Uterus (tissue), 4 donors: ENCODE measurements around the gene RNU1-1. TPM values are rescaled to one million over a fixed set of nuclear protein-coding genes. Genes with fewer than 3 reads are reported as not detected.
A peak's percentile ranks its signal among the peaks of the same experiment; 100 is the strongest.
"Not testable (repeated sequence)": the region's sequence is repeated elsewhere in the genome, so short reads cannot be mapped to it uniquely, and the experiment has no call there.

Experiments
- DNase-seq, 2 donors: peaks; one replicate each; pipeline ENCODE4 v3.0.0-alpha.2; 2019 to 2020
- H3K27ac ChIP-seq, 2 donors: fragments of 200-600 bp; sonication (generic); 1 replicate in 1 of 2; 2 replicates in 1 of 2; pipeline ENCODE4 v1.5.1; 2016 to 2018
- H3K27me3 ChIP-seq, 2 donors: fragments of 200-600 bp; sonication (generic); one replicate each; pipeline ENCODE4 v1.5.1; 2018 to 2019; ENCODE audit warnings: control low read depth in 1 of 2
- H3K36me3 ChIP-seq, 2 donors: fragments of 200-600 bp; sonication (generic); one replicate each; pipeline ENCODE4 v1.5.1; 2019; ENCODE audit warnings: control low read depth in 1 of 2
- H3K4me1 ChIP-seq, 2 donors: fragments of 200-600 bp; sonication (generic); one replicate each; pipeline ENCODE4 v1.5.1; 2018 to 2019; ENCODE audit warnings: control low read depth in 1 of 2
- H3K4me3 ChIP-seq, 2 donors: fragments of 200-600 bp; sonication (generic); 1 replicate in 1 of 2; 2 replicates in 1 of 2; pipeline ENCODE4 v1.5.1; 2018 to 2019; ENCODE audit warnings: mild to moderate bottlenecking in 1 of 2
- H3K9me3 ChIP-seq, 2 donors: fragments of 200-600 bp; sonication (generic); one replicate each; pipeline ENCODE4 v1.5.1; 2019; ENCODE audit warnings: control low read depth in 1 of 2
- POLR2A ChIP-seq, 2 donors: fragments of 450-650 bp; IDR thresholded peaks; one replicate each; pipeline ENCODE4 v1.6.1; 2016; ENCODE audit warnings: antibody characterized with exemption in 2 of 2, mild to moderate bottlenecking in 1 of 2, moderate library complexity in 1 of 2
- intact Hi-C: fragments of 100-400 bp; cut with DNase I; formaldehyde crosslinking; loops from one replicate; pipeline ENCODE4 v1.15.1; 2023; ENCODE audit warnings: low total_unique reads
- total RNA-seq, 4 donors: library from RNA; depleted of rRNA in 3 of 4; stranded (reverse); fragments of >200 nt in 3 of 4; gene quantifications; one replicate each; pipeline versions ENCODE4 v1.1.0 to v1.2.4, GENCODE V29; 2014 to 2023
- TF ChIP-seq, protein P1 (sequence below), 4 experiments: fragments of 200-600 bp in 2 of 4; fragments of 450-650 bp in 2 of 4; sonication (generic) in 2 of 4; IDR thresholded peaks; one replicate each; pipeline ENCODE4 v1.5.1; 2016 to 2019; ENCODE audit warnings: antibody characterized with exemption in 4 of 4, mild to moderate bottlenecking in 2 of 4, moderate library complexity in 1 of 4
- donor health status: DM: yes; HTN: yes; CAD: no.

Gene RNU1-1
- total RNA-seq, 4 donors from 2014 or later: under 0.01 to 2,125 (median under 0.01) TPM

- H3K27ac ChIP-seq, H3K9me3 ChIP-seq, DNase-seq, H3K36me3 ChIP-seq, H3K4me3 ChIP-seq, H3K4me1 ChIP-seq, intact Hi-C loops: not testable (repeated sequence)
- peaks cover 0 to 13% of the 10 kb centered on the region in 2 donors for H3K27me3 ChIP-seq
Observed at GRCh38 chr1:16535898-16536297, 21.8 kb upstream of the RNU1-1 start.

DNA sequence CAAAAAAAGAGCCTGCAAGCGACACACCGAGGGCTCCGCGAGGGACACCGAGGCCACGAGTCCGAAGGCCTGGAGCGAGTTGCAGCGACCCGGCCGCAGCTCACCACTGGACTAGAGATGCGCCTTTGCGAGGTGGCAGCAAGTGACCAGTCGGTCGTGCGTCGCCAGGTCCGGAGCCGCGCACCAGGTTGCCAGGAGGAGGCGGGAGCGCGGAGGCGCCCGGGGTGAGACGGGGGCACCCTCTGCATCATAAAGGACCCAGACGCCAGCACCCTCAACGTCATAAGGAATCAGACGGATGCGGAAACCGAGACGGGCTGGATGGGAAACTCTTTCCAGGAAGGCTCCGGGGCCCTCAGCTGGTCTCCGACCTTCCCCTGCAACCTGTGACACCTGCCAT lies 21.4 kb upstream of the RNU1-1 start:
- H3K36me3 ChIP-seq, intact Hi-C loops, H3K4me1 ChIP-seq, H3K9me3 ChIP-seq: not testable (repeated sequence)
- H3K27me3 ChIP-seq: peaks cover 0 to 13% of the 10 kb centered on the region in 2 donors
- peak; percentile 24 to 31 for DNase-seq
- peak overlapping the region in 1 of 2 donors; percentile 19 for H3K4me3 ChIP-seq
- peak overlapping the region in 1 of 2 donors; percentile 64 for H3K27ac ChIP-seq

- H3K4me1 ChIP-seq, H3K36me3 ChIP-seq, H3K9me3 ChIP-seq, intact Hi-C loops: not testable (repeated sequence)
- H3K4me3 ChIP-seq: peak overlapping the region in 1 of 2 donors; percentile 19
- H3K27ac ChIP-seq: peak overlapping the region in 1 of 2 donors; percentile 64
- peaks cover 0 to 13% of the 10 kb centered on the region in 2 donors for H3K27me3 ChIP-seq
- DNase-seq: peak; percentile 84 to 86
Observed at GRCh38 chr1:16534829-16535456, 20.9 kb upstream of the RNU1-1 start.

GRCh38 chr1:16534239-16534828 lies 20.2 kb upstream of the RNU1-1 start:
- Histone ChIP-seq H3K4me3 (peak overlapping the region in 1 of 2 donors; percentile 19), H3K27me3 (peaks cover 0 to 13% of the 10 kb centered on the region in 2 donors), H3K27ac (peak overlapping the region in 1 of 2 donors; percentile 44)
- DNase-seq, H3K36me3 ChIP-seq, H3K9me3 ChIP-seq, intact Hi-C loops, H3K4me1 ChIP-seq: not testable (repeated sequence)

- peaks cover 0 to 13% of the 10 kb centered on the region in 2 donors for H3K27me3 ChIP-seq
- H3K4me1 ChIP-seq, intact Hi-C loops, H3K36me3 ChIP-seq, H3K4me3 ChIP-seq, H3K27ac ChIP-seq, DNase-seq, H3K9me3 ChIP-seq: not testable (repeated sequence)
Observed at GRCh38 chr1:16532235-16532991, 18.3 kb upstream of the RNU1-1 start.

DNA sequence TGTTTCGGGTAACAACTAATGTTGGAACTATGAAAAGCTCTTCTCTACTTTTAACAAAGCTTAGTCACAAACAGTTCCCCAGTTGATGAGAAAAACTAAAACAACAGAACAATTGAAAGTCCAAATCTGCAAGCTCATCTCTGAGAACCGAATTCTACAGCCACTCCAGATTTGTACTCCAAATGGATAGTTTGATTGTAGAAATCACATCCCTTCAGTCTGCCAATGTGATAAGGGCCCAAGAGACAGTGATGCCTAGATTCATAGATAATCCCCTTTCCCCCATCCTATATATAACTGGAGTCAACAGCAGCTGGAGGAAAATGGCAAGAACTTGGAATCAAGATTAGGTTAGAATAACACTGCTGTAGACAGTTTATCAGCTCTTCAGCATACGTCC lies 14.3 kb upstream of the RNU1-1 start:
- H3K9me3 ChIP-seq, H3K4me1 ChIP-seq, H3K36me3 ChIP-seq, H3K27ac ChIP-seq, H3K27me3 ChIP-seq, DNase-seq, intact Hi-C loops, H3K4me3 ChIP-seq: not testable (repeated sequence)

GRCh38 chr1:16525769-16526168 lies 11.7 kb upstream of the RNU1-1 start:
- H3K9me3 ChIP-seq, H3K4me1 ChIP-seq, H3K27ac ChIP-seq, H3K4me3 ChIP-seq, DNase-seq, intact Hi-C loops, H3K27me3 ChIP-seq, H3K36me3 ChIP-seq: not testable (repeated sequence)

DNA sequence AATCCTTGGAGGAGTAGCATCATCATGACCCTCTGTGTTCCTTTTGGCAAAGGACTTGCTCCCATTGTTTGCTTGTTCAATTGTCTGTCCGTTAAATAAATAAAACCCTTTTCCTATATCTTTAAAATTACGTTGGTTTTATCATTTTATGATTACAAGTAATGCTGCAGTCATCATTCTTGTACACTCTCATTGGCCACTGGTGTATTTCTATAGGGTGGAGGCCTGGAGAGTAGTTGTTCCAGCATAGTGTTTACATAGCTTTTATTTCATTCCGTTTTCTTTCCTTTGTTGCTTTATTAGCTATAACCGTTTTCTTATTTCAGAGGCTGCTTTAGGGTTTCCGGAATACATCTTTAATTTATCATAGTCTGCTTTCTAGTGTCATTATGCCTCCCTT lies 7.6 kb upstream of the RNU1-1 start:
- H3K36me3 ChIP-seq, H3K4me3 ChIP-seq, intact Hi-C loops, DNase-seq, H3K9me3 ChIP-seq, H3K27me3 ChIP-seq, H3K27ac ChIP-seq, H3K4me1 ChIP-seq: not testable (repeated sequence)

DNA sequence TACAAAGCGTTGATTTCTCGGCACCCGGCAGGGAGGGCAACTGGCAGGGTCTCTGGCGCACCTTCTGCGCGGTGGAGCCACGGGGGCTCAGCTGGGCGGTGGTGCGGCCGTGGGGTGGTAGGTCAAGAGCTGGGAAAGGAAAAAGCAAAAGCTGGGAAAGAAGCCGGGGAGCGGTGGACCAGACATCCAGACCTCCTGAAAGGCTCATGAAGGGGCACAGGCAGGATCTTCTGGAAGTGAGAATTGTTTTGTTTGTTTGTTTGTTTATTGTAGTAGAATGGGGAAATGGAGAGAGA lies 7.2 kb upstream of the RNU1-1 start:
- intact Hi-C loops: no loop called here
- TF ChIP-seq, protein P1, sequence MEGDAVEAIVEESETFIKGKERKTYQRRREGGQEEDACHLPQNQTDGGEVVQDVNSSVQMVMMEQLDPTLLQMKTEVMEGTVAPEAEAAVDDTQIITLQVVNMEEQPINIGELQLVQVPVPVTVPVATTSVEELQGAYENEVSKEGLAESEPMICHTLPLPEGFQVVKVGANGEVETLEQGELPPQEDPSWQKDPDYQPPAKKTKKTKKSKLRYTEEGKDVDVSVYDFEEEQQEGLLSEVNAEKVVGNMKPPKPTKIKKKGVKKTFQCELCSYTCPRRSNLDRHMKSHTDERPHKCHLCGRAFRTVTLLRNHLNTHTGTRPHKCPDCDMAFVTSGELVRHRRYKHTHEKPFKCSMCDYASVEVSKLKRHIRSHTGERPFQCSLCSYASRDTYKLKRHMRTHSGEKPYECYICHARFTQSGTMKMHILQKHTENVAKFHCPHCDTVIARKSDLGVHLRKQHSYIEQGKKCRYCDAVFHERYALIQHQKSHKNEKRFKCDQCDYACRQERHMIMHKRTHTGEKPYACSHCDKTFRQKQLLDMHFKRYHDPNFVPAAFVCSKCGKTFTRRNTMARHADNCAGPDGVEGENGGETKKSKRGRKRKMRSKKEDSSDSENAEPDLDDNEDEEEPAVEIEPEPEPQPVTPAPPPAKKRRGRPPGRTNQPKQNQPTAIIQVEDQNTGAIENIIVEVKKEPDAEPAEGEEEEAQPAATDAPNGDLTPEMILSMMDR (IDR thresholded peaks at IDR 0.05): no peak
- TF ChIP-seq POLR2A (IDR thresholded peaks at IDR 0.05): no peak
- Histone ChIP-seq H3K4me3 (no peak overlapping the region), H3K27me3 (no peaks in the 10 kb centered on the region), H3K27ac (no peak overlapping the region), H3K36me3 (no peaks in the 10 kb centered on the region), H3K9me3 (no peaks in the 10 kb centered on the region), H3K4me1 (no peaks in the 10 kb centered on the region)
- DNase-seq: no peak

GRCh38 chr1:16520435-16521287 lies 6.6 kb upstream of the RNU1-1 start:
- DNase-seq, intact Hi-C loops, H3K4me3 ChIP-seq, H3K9me3 ChIP-seq, H3K4me1 ChIP-seq, H3K27ac ChIP-seq, H3K27me3 ChIP-seq, H3K36me3 ChIP-seq: not testable (repeated sequence)

DNA sequence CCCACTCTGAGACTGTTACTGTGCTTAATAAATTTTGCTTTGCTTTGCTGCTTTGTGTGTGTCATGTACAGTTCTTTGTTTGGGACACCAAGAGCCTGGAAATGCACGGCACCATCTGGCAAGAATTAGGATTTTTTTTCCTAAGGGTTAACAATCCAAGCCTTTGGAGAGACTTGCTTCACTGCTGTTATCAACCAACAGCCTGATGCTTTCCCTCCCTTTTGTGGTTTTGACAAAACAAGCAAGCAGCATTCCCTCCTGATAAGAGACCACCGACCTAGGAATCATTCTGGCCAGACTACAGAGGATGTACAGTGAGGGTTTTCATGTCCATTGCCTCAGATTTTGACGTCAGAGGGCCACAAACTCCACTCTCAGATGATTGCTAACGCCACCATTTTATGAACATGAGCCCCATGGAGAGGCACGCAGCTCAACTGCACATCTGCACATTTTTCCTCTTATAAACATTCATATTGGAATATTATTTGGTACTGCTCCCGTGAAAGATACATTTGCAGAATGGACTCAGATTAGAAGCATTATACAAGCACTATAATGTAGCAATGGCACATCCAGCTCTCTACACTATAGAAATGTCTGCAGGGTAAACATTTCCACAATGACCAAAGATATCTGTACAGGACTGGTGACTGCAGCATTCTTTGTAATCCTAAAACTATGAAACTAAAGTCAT lies 5.3 kb upstream of the RNU1-1 start:
- DNase-seq, H3K27ac ChIP-seq, intact Hi-C loops, H3K4me1 ChIP-seq, H3K27me3 ChIP-seq, H3K36me3 ChIP-seq, H3K9me3 ChIP-seq, H3K4me3 ChIP-seq: not testable (repeated sequence)
